GM21619 (cell line): ENCODE results near the gene KIDINS220.
"Not testable (repeated sequence)": the region's sequence is repeated elsewhere in the genome, so short reads cannot be mapped to it uniquely, and the experiment has no call there.

ENCODE experiments used
- ATAC-seq: cut with Tn5 transposase; IDR thresholded peaks from one replicate; pipeline ENCODE4 v1.9.1; 2021; ENCODE audit not compliant: unreplicated experiment

Gene KIDINS220

GRCh38 chr2:8754106-8754776 lies 83.2 kb downstream of the KIDINS220 start:
- no peak for ATAC-seq

- no peak for ATAC-seq
Observed at GRCh38 chr2:8753609-8754008, 83.8 kb downstream of the KIDINS220 start.

- ATAC-seq: peak; percentile 48
Observed at GRCh38 chr2:8752385-8752784, 85.0 kb downstream of the KIDINS220 start.

- ATAC-seq: no peak
Observed at GRCh38 chr2:8750221-8750620, 87.2 kb downstream of the KIDINS220 start.

- no peak for ATAC-seq
Observed at GRCh38 chr2:8743261-8743660, 94.2 kb downstream of the KIDINS220 start.

DNA sequence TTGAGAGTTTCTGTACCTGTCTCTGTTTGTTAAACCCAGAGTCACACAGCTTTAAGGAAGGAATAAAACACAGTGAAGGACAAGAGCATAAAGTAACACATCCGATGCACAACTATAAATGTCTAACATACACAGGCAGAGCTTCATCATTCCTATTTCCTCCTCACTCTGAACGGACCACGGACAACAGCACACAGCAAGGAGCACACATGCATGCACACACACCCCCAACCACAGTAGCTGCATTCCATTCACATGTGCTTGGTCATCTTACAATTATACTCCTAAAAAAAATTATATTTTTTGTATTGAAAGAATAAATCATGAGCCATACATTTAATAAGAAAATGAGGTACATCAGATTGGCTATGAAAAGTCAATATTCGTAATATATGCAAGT lies 97.3 kb downstream of the KIDINS220 start:
- no peak for ATAC-seq

- no peak for ATAC-seq
Observed at GRCh38 chr2:8737571-8738175, 99.7 kb downstream of the KIDINS220 start.

GRCh38 chr2:8732601-8733000 lies 104.8 kb downstream of the KIDINS220 start:
- no peak for ATAC-seq

DNA sequence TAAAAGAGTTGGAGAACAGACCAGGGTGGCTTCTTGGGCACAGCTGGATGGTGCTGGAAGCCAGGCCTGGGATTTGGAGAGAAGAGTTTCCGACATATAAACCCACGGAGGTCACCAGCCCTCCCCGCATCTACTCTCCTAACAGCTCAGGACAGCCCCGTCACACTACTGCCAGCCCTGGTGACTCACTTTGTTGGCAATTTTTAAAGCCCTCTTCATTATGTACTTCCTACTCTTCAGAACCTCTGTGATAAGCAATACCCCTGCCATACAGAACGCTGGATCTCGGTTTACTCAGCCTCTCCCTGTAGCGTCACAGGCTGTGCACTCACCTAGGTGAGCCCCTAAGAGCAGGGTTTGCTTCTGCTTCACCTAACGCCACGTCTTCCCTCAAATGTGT lies 107.5 kb downstream of the KIDINS220 start:
- no peak for ATAC-seq

- ATAC-seq: not testable (repeated sequence)
Observed at GRCh38 chr2:8729101-8729500, 108.3 kb downstream of the KIDINS220 start.

DNA sequence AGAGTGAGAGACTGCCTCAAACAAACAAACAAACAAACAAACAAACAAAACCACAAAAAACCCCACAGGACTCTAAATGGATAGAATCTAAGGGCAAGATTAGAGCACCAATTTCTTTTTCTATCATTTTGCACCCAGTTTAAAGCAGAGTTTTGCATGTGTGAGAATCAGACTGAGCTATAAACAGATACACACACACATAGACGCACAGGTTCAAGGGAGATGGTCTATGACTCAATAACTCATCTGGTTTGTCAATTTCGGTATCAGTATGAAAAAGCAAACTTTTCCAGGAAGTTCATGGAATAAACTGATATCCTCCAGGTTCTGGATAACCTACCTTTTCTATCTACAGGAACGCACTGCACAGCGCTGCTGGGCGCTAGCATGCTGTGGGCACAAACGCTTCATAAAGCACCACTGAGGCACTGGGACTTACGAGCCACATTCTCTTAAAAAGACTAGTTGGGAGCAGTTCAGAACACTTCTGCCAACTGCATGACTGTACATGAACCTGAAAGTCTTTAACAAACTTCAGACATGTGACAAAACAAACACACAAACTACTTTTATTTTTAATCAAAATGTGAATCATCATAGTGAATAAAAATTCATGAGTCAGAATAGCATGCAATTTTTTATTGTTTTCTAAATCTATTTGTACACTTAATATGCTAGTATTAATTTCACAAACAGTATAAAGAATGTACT lies 109.0 kb downstream of the KIDINS220 start:
- no peak for ATAC-seq

DNA sequence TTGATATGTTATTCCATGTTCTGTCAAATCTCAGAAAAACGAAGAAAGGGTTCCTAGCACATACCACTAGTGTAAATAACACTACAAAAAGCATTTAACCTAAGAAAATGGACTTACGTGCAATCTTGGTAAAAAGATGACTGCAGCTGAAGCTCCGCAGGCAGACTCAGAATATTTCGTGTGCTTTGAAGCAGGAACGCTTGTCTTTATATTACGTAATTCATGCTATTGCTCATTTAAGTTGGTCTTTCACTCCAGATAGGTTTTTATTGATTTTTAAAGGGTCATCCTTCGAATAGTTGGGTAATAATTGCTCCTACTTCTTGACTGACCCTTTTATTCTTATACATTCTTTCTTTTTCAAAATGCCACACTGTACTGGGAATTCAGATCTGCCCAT lies 111.6 kb downstream of the KIDINS220 start:
- ATAC-seq: no peak

GRCh38 chr2:8722986-8723385 lies 114.4 kb downstream of the KIDINS220 start:
- ATAC-seq: no peak

- ATAC-seq: no peak
Observed at GRCh38 chr2:8721410-8721809, 116.0 kb downstream of the KIDINS220 start.

DNA sequence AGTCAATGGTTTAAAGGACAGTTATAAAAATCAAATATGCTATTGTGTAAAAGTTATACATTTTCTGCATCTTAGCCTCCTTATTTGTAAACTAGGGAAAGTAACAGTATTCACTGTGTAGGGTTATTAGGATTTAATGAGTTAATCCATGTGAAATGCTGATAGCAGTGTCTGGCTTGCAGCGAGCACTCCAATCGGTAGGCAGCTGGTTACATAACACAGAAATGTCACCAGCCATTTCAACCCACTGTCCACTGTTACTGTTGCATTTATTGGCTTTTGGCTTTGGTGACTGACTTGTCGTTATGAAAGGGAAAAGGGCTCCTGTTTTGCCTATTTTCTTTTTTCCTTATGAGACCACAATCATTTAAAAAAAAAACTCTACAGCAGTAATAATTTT lies 116.7 kb downstream of the KIDINS220 start:
- ATAC-seq: no peak

GRCh38 chr2:8719528-8719927 lies 117.9 kb downstream of the KIDINS220 start:
- no peak for ATAC-seq

DNA sequence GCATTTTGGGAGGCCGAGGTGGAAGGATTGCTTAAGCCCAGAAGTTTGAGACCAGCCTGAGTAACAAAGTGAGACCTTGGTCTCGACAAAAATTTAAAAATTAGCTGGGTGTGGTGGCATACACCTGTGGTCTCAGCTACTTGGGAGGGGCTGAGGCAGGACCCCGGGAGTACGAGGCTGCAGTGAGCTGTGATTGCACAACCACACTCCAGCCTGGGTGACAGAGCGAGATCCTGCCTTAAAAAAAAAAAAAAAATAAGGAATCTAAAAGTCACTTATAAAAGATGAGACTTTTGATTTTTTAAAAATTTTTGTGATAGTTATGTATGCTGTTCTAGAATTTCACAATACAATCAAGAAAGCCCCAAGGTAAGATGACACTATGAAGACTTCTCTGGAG lies 122.4 kb downstream of the KIDINS220 start:
- ATAC-seq: no peak

- ATAC-seq: no peak
Observed at GRCh38 chr2:8714283-8714682, 123.1 kb downstream of the KIDINS220 start.

- no peak for ATAC-seq
Observed at GRCh38 chr2:8710951-8711350, 126.5 kb downstream of the KIDINS220 start.

DNA sequence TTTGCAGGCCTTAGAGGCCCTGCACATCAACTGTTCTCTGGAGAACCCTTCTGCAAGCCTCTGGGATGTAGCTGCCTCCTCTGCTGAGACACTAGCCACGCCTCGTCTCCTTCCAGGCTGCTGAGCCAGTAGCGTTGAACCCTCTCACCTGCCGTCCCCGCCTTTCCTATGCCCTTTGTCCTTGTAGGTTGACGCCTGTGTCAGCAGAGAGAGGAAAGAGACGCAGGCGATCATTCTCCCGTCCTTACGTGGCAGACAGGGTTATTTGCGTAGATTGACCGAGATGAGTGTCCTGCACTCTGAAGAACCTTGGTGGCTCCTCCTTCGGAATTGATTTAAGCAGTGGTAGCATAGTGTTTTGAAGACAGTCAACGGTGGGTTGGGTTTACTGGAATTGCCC lies 127.8 kb downstream of the KIDINS220 start:
- no peak for ATAC-seq

DNA sequence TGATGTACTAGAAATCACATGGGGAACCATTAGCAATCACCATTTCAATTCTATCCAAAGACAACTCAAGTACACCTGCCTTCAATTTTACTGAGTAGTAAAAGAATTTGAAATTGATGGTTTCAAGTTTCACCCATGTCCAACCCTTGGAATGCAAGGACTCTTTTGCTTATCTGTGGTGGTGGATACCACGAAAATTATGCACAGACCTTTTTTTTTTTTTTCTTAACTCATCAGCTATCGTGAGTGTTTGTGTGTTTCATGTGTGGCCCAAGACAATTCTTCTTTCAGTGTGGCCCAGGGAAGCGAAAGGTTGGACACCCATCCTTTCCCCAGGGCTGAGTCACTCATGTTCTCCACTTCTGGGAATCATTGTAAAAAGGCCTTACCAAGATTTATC lies 132.5 kb downstream of the KIDINS220 start:
- no peak for ATAC-seq

DNA sequence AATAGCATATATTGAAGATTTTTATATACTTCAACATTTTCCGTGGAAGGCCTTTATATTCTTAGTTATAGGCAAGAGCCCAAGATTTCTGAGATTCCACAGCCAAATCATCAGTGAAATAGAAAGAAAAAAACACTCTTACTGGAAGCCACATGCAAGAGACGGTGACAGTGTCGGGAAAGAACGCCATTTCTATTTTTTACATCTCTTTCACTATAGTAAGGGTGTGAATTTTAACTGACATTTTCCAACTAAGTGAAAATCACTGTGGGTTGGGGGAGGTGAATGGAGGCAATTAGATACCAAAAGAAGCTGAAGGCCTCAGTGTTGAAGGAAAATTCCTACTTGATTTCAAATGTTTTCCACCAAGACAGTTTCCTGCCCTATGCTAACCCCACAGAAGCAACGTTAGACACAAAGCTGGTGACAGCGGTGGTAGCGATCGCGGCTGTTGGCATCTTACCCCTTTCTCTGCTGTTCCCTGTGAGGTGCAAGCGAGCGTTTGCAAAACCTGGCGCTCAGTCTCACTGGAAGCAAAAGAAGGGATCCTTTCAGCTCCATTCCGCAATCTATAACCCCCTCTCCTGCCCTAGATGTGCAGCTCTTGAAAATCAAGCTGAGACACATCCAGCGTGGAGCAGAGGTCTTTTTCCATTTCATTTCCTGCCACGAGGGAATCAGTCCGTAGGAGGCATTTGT lies 135.6 kb downstream of the KIDINS220 start:
- ATAC-seq: no peak
